Body of pancreas (tissue), 4 donors: ENCODE results near the gene ZC2HC1B.

Experiments used
- POLR2A ChIP-seq, 3 donors: fragments of 450-650 bp; IDR thresholded peaks; one replicate each; pipeline ENCODE4 v1.6.1; 2016; ENCODE audit warnings: antibody characterized with exemption in 3 of 3, mild to moderate bottlenecking in 2 of 3
- TF ChIP-seq, protein P1 (sequence below), 7 experiments: fragments of 450-650 bp in 4 of 7; fragments of 200-600 bp in 3 of 7; sonication (generic) in 3 of 7; IDR thresholded peaks; one replicate each; pipeline ENCODE4 v1.5.1; 2016 to 2019; ENCODE audit warnings: antibody characterized with exemption in 7 of 7

DNA sequence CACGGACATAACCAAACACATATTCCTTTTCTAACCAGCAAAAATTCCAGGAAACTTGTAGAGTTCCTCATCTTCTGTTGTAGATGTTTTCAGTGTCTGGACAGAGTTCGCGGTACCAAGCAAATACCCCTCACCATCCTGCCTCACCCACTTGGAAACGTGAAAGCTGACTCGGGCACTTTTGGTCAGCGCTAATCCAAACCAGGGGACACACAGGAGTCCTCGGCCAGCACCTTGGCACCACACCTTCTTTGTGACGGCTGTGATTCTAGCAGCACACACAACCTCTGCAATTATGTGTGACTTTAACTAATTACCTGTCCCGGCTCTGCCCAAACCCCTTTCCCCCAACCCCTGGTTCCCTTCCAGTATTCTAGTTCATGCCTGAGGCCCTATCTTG lies 85.7 kb downstream of the ZC2HC1B start:
- TF ChIP-seq, protein P1, sequence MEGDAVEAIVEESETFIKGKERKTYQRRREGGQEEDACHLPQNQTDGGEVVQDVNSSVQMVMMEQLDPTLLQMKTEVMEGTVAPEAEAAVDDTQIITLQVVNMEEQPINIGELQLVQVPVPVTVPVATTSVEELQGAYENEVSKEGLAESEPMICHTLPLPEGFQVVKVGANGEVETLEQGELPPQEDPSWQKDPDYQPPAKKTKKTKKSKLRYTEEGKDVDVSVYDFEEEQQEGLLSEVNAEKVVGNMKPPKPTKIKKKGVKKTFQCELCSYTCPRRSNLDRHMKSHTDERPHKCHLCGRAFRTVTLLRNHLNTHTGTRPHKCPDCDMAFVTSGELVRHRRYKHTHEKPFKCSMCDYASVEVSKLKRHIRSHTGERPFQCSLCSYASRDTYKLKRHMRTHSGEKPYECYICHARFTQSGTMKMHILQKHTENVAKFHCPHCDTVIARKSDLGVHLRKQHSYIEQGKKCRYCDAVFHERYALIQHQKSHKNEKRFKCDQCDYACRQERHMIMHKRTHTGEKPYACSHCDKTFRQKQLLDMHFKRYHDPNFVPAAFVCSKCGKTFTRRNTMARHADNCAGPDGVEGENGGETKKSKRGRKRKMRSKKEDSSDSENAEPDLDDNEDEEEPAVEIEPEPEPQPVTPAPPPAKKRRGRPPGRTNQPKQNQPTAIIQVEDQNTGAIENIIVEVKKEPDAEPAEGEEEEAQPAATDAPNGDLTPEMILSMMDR (IDR thresholded peaks at IDR 0.05), result no peak
- TF ChIP-seq POLR2A (IDR thresholded peaks at IDR 0.05), result no peak
